Panc1 (cell line): Measurements from ENCODE around the gene DCAF11. TPM values are rescaled to one million over a fixed set of nuclear protein-coding genes. Genes with fewer than 3 reads are reported as not detected.

ENCODE experiments used
- ATAC-seq: fragments of 200-7000 bp; cut with Tn5 transposase; 2 replicates; pipeline ENCODE4 v1.9.1; 2020; ENCODE audit warnings: mild to moderate bottlenecking, moderate library complexity
- BruUV-seq: library from RNA; stranded (reverse); fragments of 400-500 nt; replicated peaks from 2 replicates; lab custom pipeline; 2021; lab: Mats Ljungman, UMichigan
- CTCF ChIA-PET: fragments of 300-600 bp; sonication (Branson Sonifier 250); formaldehyde crosslinking; loops from one replicate; lab custom pipeline; 2022; ENCODE audit warnings: antibody characterized with exemption; lab: Charles Lee
- POLR2A ChIA-PET: fragments of 300-600 bp; sonication (Branson Sonifier 250); formaldehyde crosslinking; loops from one replicate; lab custom pipeline; 2022; ENCODE audit warnings: antibody characterized with exemption; lab: Charles Lee
- DNase-seq: peaks from one replicate; pipeline ENCODE4 v3.0.0-alpha.2; 2010; ENCODE audit warnings: low read depth, low spot score
- H3K27ac ChIP-seq: 2 replicates; pipeline ENCODE4 v1.5.1; 2011; ENCODE audit warnings: mild to moderate bottlenecking, low read length, inconsistent platforms
- H3K27me3 ChIP-seq: fragments of 200-500 bp; sonication (Bioruptor generic); 2 replicates; pipeline ENCODE4 v1.6.0; 2014; ENCODE audit warnings: low read length, inconsistent platforms; ENCODE audit not compliant: control insufficient read depth, insufficient read depth
- H3K36me3 ChIP-seq: fragments of 200-500 bp; sonication (Bioruptor generic); 2 replicates; pipeline ENCODE4 v1.5.1; 2014; ENCODE audit warnings: inconsistent platforms, mild to moderate bottlenecking, low read length, moderate library complexity; ENCODE audit not compliant: control insufficient read depth, insufficient read depth
- H3K4me1 ChIP-seq: 2 replicates; pipeline ENCODE4 v1.5.1; 2011; ENCODE audit warnings: inconsistent platforms, mild to moderate bottlenecking, low read length, moderate library complexity; ENCODE audit not compliant: control insufficient read depth, insufficient read depth
- H3K4me3 ChIP-seq, 2 experiments: 2 replicates each; pipeline ENCODE4 v1.5.1; 2011 to 2012; ENCODE audit warnings: low read depth in 2 of 2, low read length in 2 of 2, mild to moderate bottlenecking in 2 of 2, inconsistent platforms in 1 of 2, moderate library complexity in 1 of 2
- H3K9me3 ChIP-seq: fragments of 200-500 bp; sonication (Bioruptor generic); 2 replicates; pipeline ENCODE4 v1.5.1; 2014; ENCODE audit warnings: low read depth, mild to moderate bottlenecking, inconsistent platforms, low read length, moderate library complexity; ENCODE audit not compliant: control insufficient read depth, insufficient read depth
- CTCF ChIP-seq: fragments of 450-650 bp; IDR thresholded peaks from 2 replicates; pipeline ENCODE4 v1.5.1; 2017; ENCODE audit warnings: mild to moderate bottlenecking
- POLR2AphosphoS5 ChIP-seq: IDR thresholded peaks from 2 replicates; pipeline ENCODE4 v1.6.1; 2012; ENCODE audit warnings: mild to moderate bottlenecking, low read depth, low read length, moderate library complexity
- REST ChIP-seq, 2 experiments: IDR thresholded peaks; 2 replicates each; pipeline ENCODE4 v1.6.1; 2011 to 2012; ENCODE audit warnings: low read depth in 2 of 2, control low read depth in 1 of 2, low read length in 1 of 2, mild to moderate bottlenecking in 1 of 2, moderate library complexity in 1 of 2; ENCODE audit not compliant: insufficient read depth in 1 of 2
- SIN3A ChIP-seq: IDR thresholded peaks from 2 replicates; pipeline ENCODE4 v1.6.1; 2012; ENCODE audit warnings: low read depth, mild to moderate bottlenecking, low read length, moderate library complexity, borderline replicate concordance; ENCODE audit not compliant: insufficient read depth
- TCF7L2 ChIP-seq: IDR thresholded peaks from 2 replicates; pipeline ENCODE4 v1.6.1; 2011; ENCODE audit warnings: mild to moderate bottlenecking, low read depth, low read length, inconsistent platforms
- in situ Hi-C: cut with HindIII; loops from 2 replicates; pipeline ENCODE4 v1.10.0; 2016; ENCODE audit warnings: low sequenced_read_pairs, low pct_unique_long_range_greater_than_20kb
- intact Hi-C: fragments of 100-400 bp; cut with micrococcal nuclease; formaldehyde crosslinking; loops from one replicate; pipeline ENCODE4 v1.10.0; 2022; ENCODE audit not compliant: unreplicated experiment
- total RNA-seq: library from RNA; stranded (reverse); gene quantifications from one replicate; pipeline ENCODE4 v1.2.1, GENCODE V29; 2021; ENCODE audit not compliant: unreplicated experiment

DCAF11 gene
- total RNA-seq, 1 experiment from 2014 or later, result 37.4 TPM

GRCh38 chr14:24072436-24072835, 42.1 kb upstream of the DCAF11 start:
- H3K27me3 ChIP-seq, result no peaks in the 10 kb centered on the region
- no peak for TF ChIP-seq POLR2AphosphoS5
- TF ChIP-seq SIN3A, result no peak
- no peak for TF ChIP-seq CTCF
- no peak for TF ChIP-seq REST (IDR thresholded peaks at IDR 0.05; ENCODE audit: insufficient read depth in 1 of 2, low read depth in 2 of 2, low read length in 1 of 2)
- TF ChIP-seq TCF7L2, result no peak
- BruUV-seq, result no TSS peak
- H3K9me3 ChIP-seq, result no peaks in the 10 kb centered on the region
- no peaks in the 10 kb centered on the region for H3K4me1 ChIP-seq
- H3K4me3 ChIP-seq, result no peak overlapping the region
- POLR2A ChIA-PET, result interaction anchor here (0.6 kb wide), 2 partner anchors 20 to 38 kb away, joined by 3 to 18 read pairs; partner anchors contain the start of gene CARMIL3
- in situ Hi-C loops (no loop called here), intact Hi-C loops (no loop called here)
- DNase-seq (no peak), ATAC-seq (no peak)
- no peaks in the 10 kb centered on the region for H3K36me3 ChIP-seq
- no peak overlapping the region for H3K27ac ChIP-seq
- CTCF ChIA-PET, result no interaction called here

- TF ChIP-seq CTCF (no peak), TCF7L2 (no peak), POLR2AphosphoS5 (no peak), SIN3A (no peak), REST (IDR thresholded peaks at IDR 0.05; ENCODE audit: insufficient read depth in 1 of 2, low read depth in 2 of 2, low read length in 1 of 2) (no peak)
- ATAC-seq, result no peak
- DNase-seq, result no peak
- Histone ChIP-seq H3K4me1 (no peaks in the 10 kb centered on the region), H3K27ac (no peak overlapping the region), H3K9me3 (no peaks in the 10 kb centered on the region), H3K36me3 (no peaks in the 10 kb centered on the region), H3K4me3 (no peak overlapping the region), H3K27me3 (no peaks in the 10 kb centered on the region)
- no TSS peak for BruUV-seq
- CTCF ChIA-PET, result no interaction called here
- intact Hi-C loops, result no loop called here
- in situ Hi-C loops, result no loop called here
- POLR2A ChIA-PET, result interaction anchor here (0.6 kb wide), 1 partner anchor 21 kb away, joined by 3 read pairs; the partner anchor contains the start of gene CARMIL3
These were observed 41.4 kb upstream of the DCAF11 start for GRCh38 chr14:24072881-24073877.
